GM23248 (cell line): ENCODE results near the gene RIOK3. TPM values are rescaled to one million over a fixed set of nuclear protein-coding genes. Genes with fewer than 3 reads are reported as not detected.

Source experiments
- DNase-seq: peaks from one replicate; pipeline ENCODE4 v3.0.0-alpha.2; 2015
- H2AFZ ChIP-seq: fragments of 200-600 bp; sonication (generic); 2 replicates; pipeline ENCODE4 v1.6.1; 2016; ENCODE audit warnings: antibody characterized with exemption
- H3F3A ChIP-seq: fragments of 200-600 bp; sonication (generic); 2 replicates; pipeline ENCODE4 v1.6.1; 2016; ENCODE audit warnings: mild to moderate bottlenecking, antibody characterized with exemption, mixed run types; ENCODE audit not compliant: insufficient read depth
- H3K27ac ChIP-seq: fragments of 200-600 bp; sonication (generic); 2 replicates; pipeline ENCODE4 v1.5.1; 2016; ENCODE audit warnings: mild to moderate bottlenecking
- H3K27me3 ChIP-seq: fragments of 200-600 bp; sonication (generic); replicated peaks from 2 replicates; pipeline ENCODE4 v1.6.1; 2016; ENCODE audit warnings: mild to moderate bottlenecking; ENCODE audit not compliant: insufficient read depth
- H3K36me3 ChIP-seq: fragments of 200-600 bp; sonication (generic); 2 replicates; pipeline ENCODE4 v1.6.1; 2016; ENCODE audit warnings: low read depth, mild to moderate bottlenecking
- H3K4me1 ChIP-seq: fragments of 200-600 bp; sonication (generic); 2 replicates; pipeline ENCODE4 v1.6.1; 2016; ENCODE audit warnings: mild to moderate bottlenecking; ENCODE audit not compliant: insufficient read depth
- H3K4me2 ChIP-seq: fragments of 200-600 bp; sonication (generic); one replicate; pipeline ENCODE4 v1.6.1; 2016; ENCODE audit warnings: mild to moderate bottlenecking; ENCODE audit not compliant: unreplicated experiment
- H3K4me3 ChIP-seq: fragments of 200-600 bp; sonication (generic); 2 replicates; pipeline ENCODE4 v1.5.1; 2016; ENCODE audit warnings: mild to moderate bottlenecking
- H3K79me2 ChIP-seq: fragments of 200-600 bp; sonication (generic); 2 replicates; pipeline ENCODE4 v1.6.1; 2016; ENCODE audit warnings: mild to moderate bottlenecking; ENCODE audit not compliant: insufficient read depth
- H3K9ac ChIP-seq: fragments of 200-600 bp; sonication (generic); 2 replicates; pipeline ENCODE4 v1.6.1; 2016; ENCODE audit warnings: mild to moderate bottlenecking
- H3K9me2 ChIP-seq: fragments of 200-600 bp; sonication (generic); 2 replicates; pipeline ENCODE4 v1.6.1; 2016; ENCODE audit warnings: mixed run types, mild to moderate bottlenecking, moderate library complexity; ENCODE audit not compliant: insufficient read depth
- H3K9me3 ChIP-seq: fragments of 200-600 bp; sonication (generic); one replicate; pipeline ENCODE4 v1.6.1; 2017; ENCODE audit warnings: low read depth
- H4K20me1 ChIP-seq: fragments of 200-600 bp; sonication (generic); 2 replicates; pipeline ENCODE4 v1.6.0; 2016; ENCODE audit not compliant: insufficient read depth
- EZH2 ChIP-seq: fragments of 200-600 bp; sonication (generic); IDR thresholded peaks from 2 replicates; pipeline ENCODE4 v1.6.1; 2018; ENCODE audit warnings: antibody characterized with exemption, mild to moderate bottlenecking; ENCODE audit not compliant: insufficient read depth, poor library complexity, severe bottlenecking
- EZH2phosphoT487 ChIP-seq: fragments of 200-600 bp; sonication (generic); IDR thresholded peaks from 2 replicates; pipeline ENCODE4 v1.6.1; 2018; ENCODE audit warnings: antibody characterized with exemption, moderate library complexity, mild to moderate bottlenecking, low read depth; ENCODE audit not compliant: insufficient read depth
- WGBS, 2 experiments: methylation state at CpG; one replicate each; pipeline ENCODE4 v1.1.6; 2015 to 2017; ENCODE audit warnings: low lambda C conversion rate in 2 of 2, low coverage in 1 of 2; ENCODE audit errors: missing lambda C conversion rate in 2 of 2; 5-methylcytosine and 5-hydroxymethylcytosine counted together
- in situ Hi-C: fragments of 300-500 bp; cut with MboI; formaldehyde crosslinking; loops from 2 replicates; pipeline ENCODE4 v1.15.0; 2020
- polyA plus RNA-seq: library from polyadenylated mRNA; unstranded; fragments of >200 nt; fragmentation: Nextera tagmentation; extraction: Ambion mirVana; gene quantifications from 2 replicates; pipeline ENCODE4 v1.2.1, GENCODE V29; 2016
- total RNA-seq: library from RNA; depleted of rRNA; stranded (reverse); fragments of >200 nt; shearing (Covaris generic); gene quantifications from 2 replicates; pipeline ENCODE4 v1.2.3, GENCODE V29; 2014

RIOK3 gene
- total and polyA plus RNA-seq, 2 experiments from 2014 or later = 81.8 to 89.3 TPM

- H3K4me3 ChIP-seq = no peak overlapping the region
- H3K9ac ChIP-seq = no peak overlapping the region
- no peak for TF ChIP-seq EZH2phosphoT487
- no peak for TF ChIP-seq EZH2
- H3K4me2 ChIP-seq = no peak overlapping the region
- H3K27ac ChIP-seq = no peak overlapping the region
- in situ Hi-C loops = loop anchor here (25.0 kb wide), 1 partner anchor 594 kb away; no protein-coding TSS in a partner anchor
- no peaks in the 10 kb centered on the region for H3K9me2 ChIP-seq
- H3K79me2 ChIP-seq = no peaks in the 10 kb centered on the region
- WGBS, 2 experiments = 65 to 77% methylated on average over 2 of the region's 2 CpGs
- H3K36me3 ChIP-seq = no peaks in the 10 kb centered on the region
- H3K27me3 ChIP-seq = no peaks in the 10 kb centered on the region
- H4K20me1 ChIP-seq = no peaks in the 10 kb centered on the region
- no peak overlapping the region for H2AFZ ChIP-seq
- no peaks in the 10 kb centered on the region for H3K9me3 ChIP-seq
- peaks cover 18% of the 10 kb centered on the region for H3K4me1 ChIP-seq
- peak; percentile 58 for DNase-seq
- H3F3A ChIP-seq = no peaks in the 10 kb centered on the region
These were observed 46.8 kb upstream of the RIOK3 start for GRCh38 chr18:23406271-23406787.

- no peaks in the 10 kb centered on the region for H3K79me2 ChIP-seq
- H3K4me3 ChIP-seq = no peak overlapping the region
- 61 to 71% methylated on average over 3 of the region's 3 CpGs for WGBS, 2 experiments
- no peaks in the 10 kb centered on the region for H3K27me3 ChIP-seq
- no peak overlapping the region for H3K4me2 ChIP-seq
- TF ChIP-seq EZH2phosphoT487 (no peak), EZH2 (no peak)
- no peak overlapping the region for H2AFZ ChIP-seq
- H3K9ac ChIP-seq = no peak overlapping the region
- no peak for DNase-seq
- no peaks in the 10 kb centered on the region for H4K20me1 ChIP-seq
- H3K9me2 ChIP-seq = no peaks in the 10 kb centered on the region
- no peaks in the 10 kb centered on the region for H3K9me3 ChIP-seq
- H3K27ac ChIP-seq = no peak overlapping the region
- no peaks in the 10 kb centered on the region for H3F3A ChIP-seq
- peaks cover 5% of the 10 kb centered on the region for H3K4me1 ChIP-seq
- in situ Hi-C loops = loop anchor here (5.0 to 25.0 kb wide), 2 partner anchors 385 to 600 kb away; no protein-coding TSS in a partner anchor
- no peaks in the 10 kb centered on the region for H3K36me3 ChIP-seq
These were observed 40.6 kb upstream of the RIOK3 start for GRCh38 chr18:23412351-23412964.

DNA sequence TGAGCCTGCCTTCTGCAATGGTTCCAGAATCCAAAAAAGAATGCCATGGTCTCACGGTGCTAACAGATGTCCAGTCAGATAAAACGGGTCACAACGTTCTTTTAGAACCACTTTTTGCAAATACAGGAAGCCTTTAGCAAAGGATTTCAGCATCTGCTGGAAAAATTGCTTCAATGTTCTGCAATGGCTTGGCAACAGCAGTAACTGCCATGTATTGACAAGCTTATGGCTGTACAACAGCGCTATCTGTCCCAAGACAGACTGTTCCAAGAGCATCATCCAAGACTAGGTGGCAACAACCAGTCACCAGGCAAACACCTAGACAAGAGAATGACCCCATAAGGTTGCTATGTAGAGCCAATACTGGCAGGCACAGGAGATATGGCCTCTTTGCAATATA, 37.6 kb upstream of the RIOK3 start:
- no peak overlapping the region for H3K9ac ChIP-seq
- H3K4me1 ChIP-seq = no peaks in the 10 kb centered on the region; the same call in 1 of the 2 replicates
- H3K9me2 ChIP-seq = no peaks in the 10 kb centered on the region
- in situ Hi-C loops = loop anchor here (25.0 kb wide), 1 partner anchor 603 kb away; no protein-coding TSS in a partner anchor
- DNase-seq = no peak
- no peaks in the 10 kb centered on the region for H4K20me1 ChIP-seq
- 80 to 84% methylated on average over 4 of the region's 4 CpGs for WGBS, 2 experiments
- no peak overlapping the region for H3K27ac ChIP-seq
- no peaks in the 10 kb centered on the region for H3F3A ChIP-seq
- no peak for TF ChIP-seq EZH2
- no peaks in the 10 kb centered on the region for H3K27me3 ChIP-seq
- no peaks in the 10 kb centered on the region for H3K79me2 ChIP-seq
- no peak overlapping the region for H2AFZ ChIP-seq
- no peak overlapping the region for H3K4me3 ChIP-seq
- H3K9me3 ChIP-seq = no peaks in the 10 kb centered on the region
- H3K4me2 ChIP-seq = no peak overlapping the region
- no peaks in the 10 kb centered on the region for H3K36me3 ChIP-seq

DNA sequence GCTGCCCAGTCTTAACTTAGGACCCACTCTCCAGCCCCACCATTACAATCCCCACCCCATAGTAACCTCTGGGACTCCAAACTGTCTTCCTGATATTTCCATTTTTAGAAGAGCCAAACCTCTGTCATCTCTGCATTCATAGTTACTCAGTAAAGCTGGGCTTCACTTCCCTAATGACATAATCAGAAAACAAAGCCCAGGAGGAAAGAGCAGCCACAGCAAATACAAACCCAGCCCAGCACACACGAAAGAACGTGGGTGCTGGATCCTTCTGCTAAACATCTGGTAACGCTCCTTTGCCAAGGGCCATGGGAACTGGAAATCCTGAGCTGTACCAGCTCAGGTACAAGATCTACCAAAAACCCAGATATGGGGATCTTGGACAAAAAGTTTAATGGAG, 36.8 kb upstream of the RIOK3 start:
- no peak overlapping the region for H3K4me2 ChIP-seq
- no peaks in the 10 kb centered on the region for H3K27me3 ChIP-seq
- no peak overlapping the region for H3K4me3 ChIP-seq
- no peaks in the 10 kb centered on the region for H3K79me2 ChIP-seq
- TF ChIP-seq EZH2phosphoT487 (no peak), EZH2 (no peak)
- H3F3A ChIP-seq = no peaks in the 10 kb centered on the region
- no peak overlapping the region for H3K27ac ChIP-seq
- no peaks in the 10 kb centered on the region for H4K20me1 ChIP-seq
- H3K9ac ChIP-seq = no peak overlapping the region
- no peaks in the 10 kb centered on the region for H3K36me3 ChIP-seq
- no peak overlapping the region for H2AFZ ChIP-seq
- H3K4me1 ChIP-seq = no peaks in the 10 kb centered on the region; the same call in 1 of the 2 replicates
- no peaks in the 10 kb centered on the region for H3K9me2 ChIP-seq
- DNase-seq = peak; percentile 42
- H3K9me3 ChIP-seq = no peaks in the 10 kb centered on the region
- in situ Hi-C loops = loop anchor here (25.0 kb wide), 1 partner anchor 604 kb away; no protein-coding TSS in a partner anchor
- 22 to 31% methylated on average over 3 of the region's 3 CpGs for WGBS, 2 experiments
